ENCODE results near the gene MMP7. TPM values are rescaled to one million over a fixed set of nuclear protein-coding genes. Genes with fewer than 3 reads are reported as not detected.

MMP7 gene
- total RNA-seq, 4 donors from 2014 or later: 2.1 to 34.2 TPM; not detected in 2

DNA sequence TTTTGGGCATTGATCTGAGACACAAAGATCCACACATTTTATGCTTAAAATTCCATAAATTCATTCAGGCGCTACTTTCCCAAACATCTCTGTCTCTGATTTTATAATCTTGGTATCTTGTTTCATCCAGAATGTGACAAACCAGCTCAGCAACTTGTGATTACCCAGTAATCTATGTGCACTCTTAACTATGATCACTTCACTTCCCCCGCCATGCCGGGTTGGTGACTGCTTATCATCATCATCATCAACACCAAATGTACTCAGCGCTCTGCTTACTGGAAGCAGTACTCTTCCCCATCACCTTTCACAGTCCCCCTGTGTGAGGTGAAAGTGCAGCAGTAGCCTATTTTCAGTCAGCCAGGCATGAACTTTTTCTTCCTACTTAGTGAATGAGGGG lies 15.2 kb upstream of the MMP7 start:
- ATAC-seq (ENCODE audit: low FRiP score) (no peak), DNase-seq (ENCODE audit: low spot score) (no peak)
- no peak for TF ChIP-seq CTCF (IDR thresholded peaks at IDR 0.05)

GRCh38 chr11:102544594-102544993 lies 14.0 kb upstream of the MMP7 start:
- no peak for TF ChIP-seq CTCF (IDR thresholded peaks at IDR 0.05)
- DNase-seq (ENCODE audit: low spot score) (no peak), ATAC-seq (ENCODE audit: low FRiP score) (no peak)

DNA sequence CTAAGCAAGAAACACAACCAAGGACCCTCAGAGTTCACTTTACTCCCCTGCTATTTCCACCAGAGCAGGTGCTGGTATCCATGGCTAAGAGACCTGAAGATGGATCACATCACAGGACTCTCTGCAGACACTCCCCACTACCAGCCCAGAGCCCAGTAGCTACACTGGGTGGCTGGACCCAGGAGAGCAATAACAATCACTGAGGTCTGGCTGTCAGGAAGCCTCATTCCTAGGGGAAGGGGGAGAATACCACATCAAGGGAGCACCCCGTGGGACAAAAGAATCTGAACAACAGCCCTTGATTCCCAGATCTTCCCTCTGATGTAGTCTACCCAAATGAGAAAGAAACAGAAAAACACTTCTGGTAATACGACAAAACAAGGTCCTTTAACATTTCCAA lies 9.0 kb upstream of the MMP7 start:
- no peak for TF ChIP-seq CTCF (IDR thresholded peaks at IDR 0.05)
- no peak for DNase-seq (ENCODE audit: low spot score)
- ATAC-seq (ENCODE audit: low FRiP score): no peak

DNA sequence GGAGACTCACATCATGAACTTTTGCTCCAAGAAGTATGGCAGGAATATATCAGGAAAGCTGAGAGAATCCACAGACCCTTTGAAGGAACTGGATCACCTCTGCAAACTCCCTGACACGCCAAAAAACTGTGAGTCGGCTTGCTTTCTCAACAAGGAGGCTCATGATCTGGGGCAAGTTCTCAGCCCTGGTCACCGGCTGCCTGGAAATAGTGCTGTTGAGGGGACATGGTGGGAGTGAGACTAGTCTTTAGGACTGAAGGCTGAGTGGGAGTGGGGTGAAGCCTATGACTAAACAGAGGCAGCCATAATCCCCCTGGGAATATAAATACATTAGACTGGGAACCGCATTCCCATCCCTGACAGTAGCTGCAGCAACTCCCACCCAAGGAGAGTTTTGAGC lies 8.4 kb upstream of the MMP7 start:
- no peak for DNase-seq (ENCODE audit: low spot score)

GRCh38 chr11:102534261-102534872 lies 3.8 kb upstream of the MMP7 start:
- DNase-seq (ENCODE audit: low spot score): no peak
- ATAC-seq (ENCODE audit: low FRiP score): no peak
- no peak for TF ChIP-seq CTCF (IDR thresholded peaks at IDR 0.05)

More for the DNA sequence above, 8.4 kb upstream of the MMP7 start:
- TF ChIP-seq CTCF (IDR thresholded peaks at IDR 0.05): no peak
- no peak for ATAC-seq (ENCODE audit: low FRiP score)

GRCh38 chr11:102528618-102529017 lies 1.9 kb downstream of the MMP7 start:
- DNase-seq (ENCODE audit: low spot score): no peak
- ATAC-seq (ENCODE audit: low FRiP score): no peak
- TF ChIP-seq CTCF (IDR thresholded peaks at IDR 0.05): no peak

DNA sequence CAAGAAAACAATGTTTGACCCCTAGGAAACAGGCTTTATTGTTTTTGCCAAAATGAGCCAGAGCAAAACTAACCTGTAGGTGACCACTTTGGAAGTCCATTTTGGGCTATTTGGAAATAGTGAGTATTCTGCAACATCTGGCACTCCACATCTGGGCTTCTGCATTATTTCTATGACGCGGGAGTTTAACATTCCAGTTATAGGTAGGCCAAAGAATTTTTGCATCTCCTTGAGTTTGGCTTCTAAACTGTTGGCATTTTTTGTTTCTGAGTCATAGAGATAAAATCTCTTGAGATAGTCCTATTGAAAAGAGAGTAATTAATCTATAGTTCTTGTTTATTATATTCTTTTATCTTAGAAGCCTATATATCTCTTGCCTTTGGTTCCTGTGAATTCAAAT lies 2.9 kb downstream of the MMP7 start:
- DNase-seq (ENCODE audit: low spot score) (no peak), ATAC-seq (ENCODE audit: low FRiP score) (no peak)
- TF ChIP-seq CTCF (IDR thresholded peaks at IDR 0.05): no peak
